WI38 (cell line): Measurements from ENCODE around the gene STAG3.
"Not testable (repeated sequence)": the region's sequence is repeated elsewhere in the genome, so short reads cannot be mapped to it uniquely, and the experiment has no call there.

Experiments used
- H3K4me3 ChIP-seq: 2 replicates; pipeline ENCODE4 v1.5.1; 2011; ENCODE audit warnings: low read depth, mild to moderate bottlenecking, control low read depth, low read length
- TF ChIP-seq, protein P1 (sequence below): IDR thresholded peaks from 2 replicates; pipeline ENCODE4 v1.5.1; 2012; ENCODE audit warnings: low read depth, mild to moderate bottlenecking, control low read depth, low read length

Gene STAG3

DNA sequence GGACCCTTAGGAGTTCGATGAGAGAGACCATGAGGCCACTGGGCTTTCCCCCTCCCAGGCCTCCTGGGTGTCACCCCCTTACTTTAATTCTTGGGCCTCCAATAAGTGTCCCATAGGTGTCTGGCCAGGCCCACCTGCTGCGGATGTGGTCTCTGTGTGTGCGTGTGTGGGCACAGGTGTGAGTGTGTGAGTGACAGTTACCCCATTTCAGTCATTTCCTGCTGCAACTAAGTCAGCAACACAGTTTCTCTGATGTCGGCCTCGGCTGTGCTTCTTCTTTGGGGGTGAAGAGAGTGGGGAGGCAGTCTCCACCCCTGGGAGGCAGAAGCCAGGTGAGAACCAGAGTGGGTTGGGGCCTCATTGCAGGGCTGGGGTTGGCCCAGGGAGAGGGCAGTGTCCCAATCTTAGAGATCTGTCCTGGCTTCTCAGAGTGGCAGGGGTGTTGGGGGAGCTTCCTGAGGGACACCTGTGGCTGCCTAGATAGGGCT is 43.6 kb downstream of the STAG3 start:
- TF ChIP-seq, protein P1, sequence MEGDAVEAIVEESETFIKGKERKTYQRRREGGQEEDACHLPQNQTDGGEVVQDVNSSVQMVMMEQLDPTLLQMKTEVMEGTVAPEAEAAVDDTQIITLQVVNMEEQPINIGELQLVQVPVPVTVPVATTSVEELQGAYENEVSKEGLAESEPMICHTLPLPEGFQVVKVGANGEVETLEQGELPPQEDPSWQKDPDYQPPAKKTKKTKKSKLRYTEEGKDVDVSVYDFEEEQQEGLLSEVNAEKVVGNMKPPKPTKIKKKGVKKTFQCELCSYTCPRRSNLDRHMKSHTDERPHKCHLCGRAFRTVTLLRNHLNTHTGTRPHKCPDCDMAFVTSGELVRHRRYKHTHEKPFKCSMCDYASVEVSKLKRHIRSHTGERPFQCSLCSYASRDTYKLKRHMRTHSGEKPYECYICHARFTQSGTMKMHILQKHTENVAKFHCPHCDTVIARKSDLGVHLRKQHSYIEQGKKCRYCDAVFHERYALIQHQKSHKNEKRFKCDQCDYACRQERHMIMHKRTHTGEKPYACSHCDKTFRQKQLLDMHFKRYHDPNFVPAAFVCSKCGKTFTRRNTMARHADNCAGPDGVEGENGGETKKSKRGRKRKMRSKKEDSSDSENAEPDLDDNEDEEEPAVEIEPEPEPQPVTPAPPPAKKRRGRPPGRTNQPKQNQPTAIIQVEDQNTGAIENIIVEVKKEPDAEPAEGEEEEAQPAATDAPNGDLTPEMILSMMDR, result no peak
- no peak overlapping the region for H3K4me3 ChIP-seq

DNA sequence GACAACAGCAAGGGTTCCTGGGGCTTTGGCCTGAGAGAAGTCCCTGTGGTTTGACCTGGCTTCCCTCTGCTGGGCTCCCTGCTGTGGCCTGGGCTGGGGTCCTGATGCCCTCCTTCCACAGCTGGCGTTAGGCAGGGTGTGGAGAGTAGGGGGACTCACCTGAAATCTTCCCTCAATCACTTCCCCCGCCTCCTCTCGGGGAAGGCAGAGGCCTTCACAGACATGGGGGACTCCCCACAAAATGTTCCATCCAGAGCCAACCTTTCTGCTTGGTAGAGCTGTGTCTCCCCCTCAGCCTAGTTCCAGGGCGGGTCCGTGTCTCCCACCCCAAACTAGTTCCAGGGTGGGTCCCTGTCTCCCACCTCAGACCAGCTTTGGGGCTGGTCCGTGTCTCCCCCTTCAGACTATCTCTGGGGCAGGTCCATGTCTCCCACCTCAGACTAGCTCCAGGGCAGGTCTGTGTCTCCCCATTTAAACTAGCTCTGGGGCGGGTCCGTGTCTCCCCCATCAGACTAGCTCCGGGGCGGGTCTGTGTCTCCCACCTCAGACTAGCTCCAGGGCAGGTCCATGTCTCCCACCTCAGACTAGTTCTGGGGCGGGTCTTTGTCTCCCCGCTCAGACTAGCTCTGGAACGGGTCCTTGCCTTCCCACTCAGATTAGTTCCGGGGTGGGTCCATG is 44.2 kb downstream of the STAG3 start:
- no peak overlapping the region for H3K4me3 ChIP-seq
- TF ChIP-seq, protein P1, result no peak

GRCh38 chr7:100222445-100223132 is 44.9 kb downstream of the STAG3 start:
- no peak overlapping the region for H3K4me3 ChIP-seq
- TF ChIP-seq, protein P1, result no peak

DNA sequence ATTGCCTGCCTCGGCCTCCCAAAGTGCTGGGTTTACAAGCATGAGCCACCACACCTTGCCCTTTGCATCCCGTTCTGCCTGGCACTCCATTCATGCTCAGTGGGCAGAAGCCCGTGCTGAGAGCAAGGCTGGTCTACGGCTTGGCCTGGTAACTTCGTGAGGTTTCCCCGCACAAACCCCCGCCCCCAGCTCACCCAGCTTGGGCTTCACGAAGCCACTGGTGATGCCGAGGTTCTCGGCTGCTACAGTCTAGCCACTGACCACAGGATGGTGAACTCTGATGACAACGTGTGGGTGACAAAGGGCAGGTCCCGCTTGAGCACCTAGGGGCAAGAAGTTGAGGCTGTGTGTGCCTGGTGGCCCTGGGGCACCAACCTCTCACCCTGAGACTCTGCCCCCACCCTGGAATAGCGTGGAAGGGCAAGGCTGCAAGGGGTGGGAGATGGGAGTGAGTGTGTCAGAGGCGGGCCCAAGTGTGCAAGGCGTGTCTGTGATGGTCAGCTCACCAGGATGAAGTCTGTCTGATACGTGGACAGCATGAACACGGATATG is 45.7 kb downstream of the STAG3 start:
- not testable (repeated sequence) for H3K4me3 ChIP-seq

GRCh38 chr7:100224891-100225290 is 47.2 kb downstream of the STAG3 start:
- not testable (repeated sequence) for H3K4me3 ChIP-seq

DNA sequence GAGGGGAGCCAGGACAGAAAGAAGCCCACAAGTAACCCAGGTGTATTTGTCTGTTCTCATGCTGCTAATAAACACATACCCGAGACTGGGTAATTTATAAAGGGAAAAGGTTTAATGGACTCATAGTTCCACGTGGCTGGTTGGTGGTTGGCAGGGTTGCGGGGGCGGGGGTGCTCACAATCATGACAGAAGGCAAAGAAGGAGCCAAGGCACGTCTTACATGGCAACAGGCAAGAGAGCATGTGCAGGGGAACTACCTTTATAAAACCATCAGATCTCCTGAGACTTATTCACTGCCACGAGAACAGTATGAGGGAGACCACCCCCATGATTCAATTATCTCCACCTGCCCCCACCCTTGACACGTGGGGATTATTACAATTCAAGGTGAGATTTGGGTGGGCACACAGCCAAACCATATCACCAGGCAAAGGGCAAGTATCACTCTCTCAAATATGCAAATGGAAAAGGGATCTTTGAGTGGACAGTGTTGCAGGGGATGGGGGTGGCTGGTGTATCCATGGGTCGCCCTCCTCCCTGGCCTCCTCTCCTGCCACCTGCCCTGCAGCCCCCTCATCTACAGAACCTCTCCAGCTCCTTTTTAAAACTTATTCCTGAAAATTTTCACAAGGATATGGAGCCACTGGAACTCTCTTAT is 57.1 kb downstream of the STAG3 start:
- not testable (repeated sequence) for H3K4me3 ChIP-seq

- not testable (repeated sequence) for H3K4me3 ChIP-seq
Observed at GRCh38 chr7:100239975-100240374, 62.3 kb downstream of the STAG3 start.

DNA sequence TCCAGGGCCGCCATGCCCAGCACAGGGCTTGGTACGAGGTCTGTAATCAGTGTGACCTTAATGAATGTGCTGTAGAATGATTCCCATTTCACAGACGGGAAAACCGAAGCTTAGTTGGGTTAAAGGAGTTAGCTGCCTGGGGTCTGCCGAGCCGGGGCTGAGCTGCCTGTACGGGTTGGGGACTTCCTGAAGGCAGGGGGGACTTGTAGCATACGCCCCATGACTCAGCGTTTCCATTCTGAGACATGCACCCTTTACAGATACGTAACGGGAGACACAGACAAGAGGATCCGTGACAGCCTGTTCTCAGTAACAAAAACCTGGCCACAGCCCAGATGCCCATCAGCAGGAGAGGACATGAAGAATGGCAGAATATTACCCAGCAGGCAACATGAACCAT is 65.7 kb downstream of the STAG3 start:
- not testable (repeated sequence) for H3K4me3 ChIP-seq

DNA sequence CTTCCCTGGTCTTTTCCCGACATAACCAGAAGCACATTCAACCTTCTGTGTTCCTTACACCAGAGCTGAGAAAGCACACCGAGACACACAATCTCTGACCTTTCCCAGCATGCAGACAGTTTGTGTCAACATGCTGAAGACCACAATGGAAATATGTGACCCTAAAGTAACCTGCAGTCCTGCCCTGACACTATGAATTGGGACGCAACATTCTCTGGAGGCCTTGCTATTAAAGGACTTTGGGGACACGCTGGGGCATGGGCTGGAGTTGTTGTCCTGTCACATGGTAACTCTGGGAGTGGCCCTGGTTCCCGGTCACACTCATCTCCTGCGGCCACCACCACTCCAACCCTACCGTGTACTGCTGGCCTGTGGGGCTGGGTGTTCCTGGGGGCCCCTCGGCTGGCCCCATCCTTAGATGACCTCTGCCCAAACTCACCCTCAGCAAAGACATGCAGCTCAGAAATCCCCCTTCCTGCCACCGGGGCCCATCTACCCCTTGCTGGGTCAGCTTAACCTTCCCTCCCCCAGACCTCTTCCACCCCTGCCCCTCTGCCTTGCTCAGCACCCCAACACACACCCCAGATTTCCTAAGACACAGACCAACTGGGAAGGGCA is 67.4 kb downstream of the STAG3 start:
- H3K4me3 ChIP-seq, result not testable (repeated sequence)

- not testable (repeated sequence) for H3K4me3 ChIP-seq
Observed at GRCh38 chr7:100246121-100246864, 68.6 kb downstream of the STAG3 start.

DNA sequence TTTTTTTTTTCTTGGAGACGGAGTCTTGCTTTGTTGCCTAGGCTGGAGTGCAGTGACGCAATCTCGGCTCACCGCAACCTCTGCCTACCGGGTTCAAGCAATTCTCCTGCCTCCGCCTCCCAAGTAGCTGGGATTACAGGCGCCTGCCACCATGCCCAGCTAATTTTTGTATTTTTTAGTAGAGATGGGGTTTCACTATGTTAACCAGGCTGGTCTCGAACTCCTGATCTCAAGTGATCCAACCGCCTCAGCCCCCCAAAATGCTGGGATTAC is 69.1 kb downstream of the STAG3 start:
- H3K4me3 ChIP-seq, result not testable (repeated sequence)
